ENCODE measurements around the gene TSACC. TPM values are rescaled to one million over a fixed set of nuclear protein-coding genes. Genes with fewer than 3 reads are reported as not detected.

The TSACC gene
- polyA plus RNA-seq, 3 donors = 0.67 TPM; not detected in 2

DNA sequence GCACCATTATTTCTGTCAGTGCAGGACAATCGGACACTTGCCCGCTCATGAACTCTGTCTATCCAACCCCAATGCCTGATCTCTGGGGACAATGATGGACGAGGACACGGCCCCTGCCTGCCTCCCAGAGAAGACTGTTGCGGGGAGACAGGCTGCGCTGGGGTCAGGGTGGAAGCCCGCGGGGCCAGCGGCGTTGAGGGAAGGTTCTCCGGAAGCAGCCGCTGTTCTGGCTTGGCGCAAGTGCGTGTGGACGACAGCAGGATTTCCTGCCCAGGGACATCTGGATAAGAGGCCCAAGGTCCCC, 49.5 kb downstream of the TSACC start:
- DNase-seq = no peak
- Mint-ChIP-seq H3K27ac (no peak overlapping the region), H3K4me3 (peak overlapping the region in 1 of 2 donors; percentile 60), H3K27me3 (ENCODE audit: low read depth in 3 of 3) (peaks cover 44 to 65% (median 52%) of the 10 kb centered on the region in 3 donors), H3K36me3 (no peaks in the 10 kb centered on the region), H3K4me1 (peaks cover 16% of the 10 kb centered on the region), H3K9me3 (peaks cover 0 to 5% (median 2%) of the 10 kb centered on the region in 7 donors)
- Histone ChIP-seq H3K9ac (ENCODE audit: insufficient read depth, low read length, poor library complexity, severe bottlenecking) (no peak overlapping the region), H3K4me1 (ENCODE audit: control insufficient read depth in 1 of 2, insufficient read depth in 2 of 2, low read length in 2 of 2) (peaks cover 13 to 17% of the 10 kb centered on the region in 2 donors), H3K27ac (ENCODE audit: low read depth in 1 of 2, low read length in 2 of 2) (no peak overlapping the region), H3K27me3 (ENCODE audit: control insufficient read depth in 2 of 2, insufficient read depth in 2 of 2, low read length in 2 of 2) (peaks cover 24 to 47% of the 10 kb centered on the region in 2 donors), H4K20me1 (ENCODE audit: insufficient read depth, low read length) (no peaks in the 10 kb centered on the region), H3K4me3 (replicated peaks in 1 of 3; ENCODE audit: low read depth in 2 of 3, low read length in 3 of 3) (no peak overlapping the region), H3K4me2 (replicated peaks; ENCODE audit: extremely low read depth, low read length, poor library complexity, severe bottlenecking) (no peak overlapping the region), H3K36me3 (replicated peaks in 1 of 2; ENCODE audit: control insufficient read depth in 1 of 2, insufficient read depth in 2 of 2, low read length in 2 of 2) (no peaks in the 10 kb centered on the region), H3K79me2 (ENCODE audit: insufficient read depth, low read length) (no peaks in the 10 kb centered on the region), H3K9me3 (replicated peaks in 1 of 2; ENCODE audit: control insufficient read depth in 1 of 2, insufficient read depth in 1 of 2, low read length in 2 of 2) (peaks cover 0 to 5% of the 10 kb centered on the region in 2 donors), H2AFZ (ENCODE audit: insufficient read depth, low read depth, low read length, poor library complexity, severe bottlenecking) (no peak overlapping the region)
- 13% methylated on average over 15 of the region's 15 CpGs for WGBS (ENCODE audit: insufficient coverage)
- TF ChIP-seq, protein P1, sequence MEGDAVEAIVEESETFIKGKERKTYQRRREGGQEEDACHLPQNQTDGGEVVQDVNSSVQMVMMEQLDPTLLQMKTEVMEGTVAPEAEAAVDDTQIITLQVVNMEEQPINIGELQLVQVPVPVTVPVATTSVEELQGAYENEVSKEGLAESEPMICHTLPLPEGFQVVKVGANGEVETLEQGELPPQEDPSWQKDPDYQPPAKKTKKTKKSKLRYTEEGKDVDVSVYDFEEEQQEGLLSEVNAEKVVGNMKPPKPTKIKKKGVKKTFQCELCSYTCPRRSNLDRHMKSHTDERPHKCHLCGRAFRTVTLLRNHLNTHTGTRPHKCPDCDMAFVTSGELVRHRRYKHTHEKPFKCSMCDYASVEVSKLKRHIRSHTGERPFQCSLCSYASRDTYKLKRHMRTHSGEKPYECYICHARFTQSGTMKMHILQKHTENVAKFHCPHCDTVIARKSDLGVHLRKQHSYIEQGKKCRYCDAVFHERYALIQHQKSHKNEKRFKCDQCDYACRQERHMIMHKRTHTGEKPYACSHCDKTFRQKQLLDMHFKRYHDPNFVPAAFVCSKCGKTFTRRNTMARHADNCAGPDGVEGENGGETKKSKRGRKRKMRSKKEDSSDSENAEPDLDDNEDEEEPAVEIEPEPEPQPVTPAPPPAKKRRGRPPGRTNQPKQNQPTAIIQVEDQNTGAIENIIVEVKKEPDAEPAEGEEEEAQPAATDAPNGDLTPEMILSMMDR (IDR thresholded peaks at IDR 0.05) = no peak
- intact Hi-C loops (cut with micrococcal nuclease) = loop anchor here (1.0 to 10.0 kb wide), 3 partner anchors 52 to 219 kb away; partner anchors contain the start of gene GPATCH4 (in 1 of the 2)

DNA sequence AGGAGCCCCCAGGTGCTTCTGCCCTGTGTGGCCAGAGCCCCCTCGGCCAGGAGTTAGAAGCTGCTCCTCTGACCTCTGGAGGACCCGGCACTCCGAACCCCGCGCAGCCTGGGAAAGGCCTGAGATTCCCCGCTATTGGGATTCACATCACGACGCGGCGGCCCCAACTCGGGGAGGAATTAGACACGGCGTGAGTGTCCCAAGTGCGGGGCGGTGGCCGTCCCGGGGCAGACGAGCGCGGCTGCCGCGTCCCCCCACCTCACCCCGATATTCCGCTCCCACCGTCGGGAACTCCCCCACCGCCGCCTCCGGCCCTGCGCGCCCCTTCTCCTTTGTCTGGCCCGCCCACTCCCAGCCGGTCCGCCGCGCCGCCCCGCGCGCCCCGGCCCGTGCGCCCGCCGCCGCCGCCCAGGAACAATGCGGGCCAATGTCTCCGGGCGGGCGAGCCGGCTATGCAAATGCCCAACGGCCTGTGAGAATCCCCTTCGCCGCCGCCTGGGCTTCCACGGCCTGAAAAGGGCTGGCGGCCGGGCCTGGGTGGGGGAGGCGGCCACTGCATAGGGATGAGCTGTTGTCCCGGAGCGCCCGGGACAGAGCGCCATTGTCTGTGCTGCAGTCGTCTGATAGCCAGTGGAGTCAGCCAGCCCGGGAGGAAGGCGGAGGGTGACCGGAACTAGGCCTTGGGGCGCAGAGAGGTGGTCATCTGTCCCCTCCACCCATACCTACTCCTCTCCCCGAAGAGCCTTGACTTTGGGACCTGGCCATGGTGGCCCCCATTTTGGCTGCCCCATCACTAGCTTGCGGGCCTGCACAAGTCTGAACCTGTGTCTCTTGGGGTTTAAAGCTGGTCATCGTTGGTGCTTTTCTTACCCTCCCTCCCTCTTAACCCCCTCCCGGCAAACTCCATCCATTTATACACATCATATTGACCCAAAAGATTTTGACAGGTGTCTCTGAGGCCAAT, 50.1 kb downstream of the TSACC start:
- H3K27me3 Mint-ChIP-seq (ENCODE audit: low read depth in 3 of 3) = peaks cover 44 to 65% (median 53%) of the 10 kb centered on the region in 3 donors

More for the DNA sequence above, 50.1 kb downstream of the TSACC start:
- no peaks in the 10 kb centered on the region for H3K36me3 Mint-ChIP-seq
- intact Hi-C loops (cut with micrococcal nuclease) = loop anchor here (1.0 to 10.0 kb wide), 3 partner anchors 52 to 219 kb away; partner anchors contain the start of gene GPATCH4 (in 1 of the 2)
- peaks cover 13 to 17% of the 10 kb centered on the region in 2 donors for H3K4me1 ChIP-seq (ENCODE audit: control insufficient read depth in 1 of 2, insufficient read depth in 2 of 2, low read length in 2 of 2)
- no peak overlapping the region for H3K27ac Mint-ChIP-seq
- H3K4me3 ChIP-seq (replicated peaks in 1 of 3; ENCODE audit: low read depth in 2 of 3, low read length in 3 of 3) = no peak overlapping the region
- no peaks in the 10 kb centered on the region for H4K20me1 ChIP-seq (ENCODE audit: insufficient read depth, low read length)
- TF ChIP-seq, protein P1 (IDR thresholded peaks at IDR 0.05) = no peak
- H3K36me3 ChIP-seq (replicated peaks in 1 of 2; ENCODE audit: control insufficient read depth in 1 of 2, insufficient read depth in 2 of 2, low read length in 2 of 2) = no peaks in the 10 kb centered on the region
- peaks cover 16% of the 10 kb centered on the region for H3K4me1 Mint-ChIP-seq
- WGBS (ENCODE audit: insufficient coverage) = 12% methylated on average over 66 of the region's 73 CpGs
- no peak overlapping the region for H3K27ac ChIP-seq (ENCODE audit: low read depth in 1 of 2, low read length in 2 of 2)
- H3K27me3 ChIP-seq (ENCODE audit: control insufficient read depth in 2 of 2, insufficient read depth in 2 of 2, low read length in 2 of 2) = peaks cover 24 to 47% of the 10 kb centered on the region in 2 donors
- no peaks in the 10 kb centered on the region for H3K79me2 ChIP-seq (ENCODE audit: insufficient read depth, low read length)
- H3K9me3 ChIP-seq (replicated peaks in 1 of 2; ENCODE audit: control insufficient read depth in 1 of 2, insufficient read depth in 1 of 2, low read length in 2 of 2) = peaks cover 0 to 5% of the 10 kb centered on the region in 2 donors
- no peak for DNase-seq
- H3K4me3 Mint-ChIP-seq = peak overlapping the region in 1 of 2 donors; percentile 81
- no peak overlapping the region for H2AFZ ChIP-seq (ENCODE audit: insufficient read depth, low read depth, low read length, poor library complexity, severe bottlenecking)
- no peak overlapping the region for H3K4me2 ChIP-seq (replicated peaks; ENCODE audit: extremely low read depth, low read length, poor library complexity, severe bottlenecking)
- H3K9ac ChIP-seq (ENCODE audit: insufficient read depth, low read length, poor library complexity, severe bottlenecking) = no peak overlapping the region
- peaks cover 0 to 5% (median 2%) of the 10 kb centered on the region in 7 donors for H3K9me3 Mint-ChIP-seq

All from CD14-positive monocyte (primary cell).